ENCODE results near the gene SLC25A47.
"Not testable (repeated sequence)": the region's sequence is repeated elsewhere in the genome, so short reads cannot be mapped to it uniquely, and the experiment has no call there.

SLC25A47 gene

GRCh38 chr14:100290607-100291304 is 32.4 kb upstream of the SLC25A47 start:
- no peak for DNase-seq

DNA sequence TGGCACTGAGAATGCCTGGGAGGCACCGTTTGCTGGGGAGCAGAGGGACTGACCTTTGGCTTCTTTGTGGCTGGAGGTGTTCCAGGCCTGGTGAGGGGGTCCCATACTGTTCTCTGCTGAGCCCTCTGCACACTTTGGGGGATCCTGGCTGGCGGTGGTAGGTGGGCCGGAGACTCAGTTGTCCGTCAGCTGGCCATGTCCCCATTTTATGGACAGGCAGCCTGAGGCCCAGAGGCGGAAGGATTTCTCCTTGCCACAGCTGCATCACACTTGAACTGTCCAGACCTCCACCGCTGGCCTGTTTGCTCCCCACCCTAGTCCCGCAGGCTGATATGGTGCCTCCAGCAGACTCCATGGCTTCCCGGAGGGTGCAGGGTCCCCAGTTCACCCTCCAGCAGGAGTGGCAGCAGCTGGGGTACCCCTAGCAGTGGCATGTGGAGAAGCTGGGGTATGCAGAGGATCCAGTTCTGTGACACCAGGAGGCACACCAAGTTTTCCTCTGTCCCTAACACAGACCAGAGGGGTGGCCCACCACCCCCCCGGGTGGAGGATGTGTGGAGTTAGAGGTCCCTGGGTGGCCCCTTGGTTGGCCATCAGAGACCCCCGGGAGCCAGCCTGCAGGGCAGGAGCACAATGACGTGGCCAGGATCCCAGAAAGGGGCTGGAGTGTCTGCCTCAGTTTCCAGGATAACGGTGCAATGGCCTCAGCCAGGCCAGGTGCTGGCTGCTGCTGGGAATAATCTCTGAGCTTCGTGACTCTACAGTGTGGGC is 31.6 kb upstream of the SLC25A47 start:
- DNase-seq, result no peak

DNA sequence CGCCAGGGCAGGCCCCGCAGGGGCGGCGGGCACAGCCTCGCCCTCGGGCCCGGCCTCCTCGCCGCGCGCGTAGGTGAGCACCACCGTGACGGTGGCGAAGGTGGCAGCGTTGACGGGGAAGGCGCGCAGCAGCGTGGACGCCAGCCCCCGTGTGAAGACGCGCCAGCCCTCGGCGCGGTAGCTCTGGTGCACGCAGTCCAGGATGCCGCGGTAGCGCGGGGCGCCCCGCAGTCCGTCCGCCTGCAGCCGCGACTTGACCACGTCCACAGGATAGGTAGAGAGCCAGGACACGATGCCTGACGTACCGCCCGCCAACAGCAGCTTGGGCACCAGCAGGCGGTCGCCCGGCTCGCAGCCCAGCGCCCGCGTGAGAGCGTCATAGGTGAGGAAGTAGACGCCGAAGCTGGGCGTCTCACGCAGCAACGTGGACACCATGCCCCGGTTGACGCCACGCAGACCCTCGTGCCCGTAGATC is 30.8 kb upstream of the SLC25A47 start:
- DNase-seq, result no peak

DNA sequence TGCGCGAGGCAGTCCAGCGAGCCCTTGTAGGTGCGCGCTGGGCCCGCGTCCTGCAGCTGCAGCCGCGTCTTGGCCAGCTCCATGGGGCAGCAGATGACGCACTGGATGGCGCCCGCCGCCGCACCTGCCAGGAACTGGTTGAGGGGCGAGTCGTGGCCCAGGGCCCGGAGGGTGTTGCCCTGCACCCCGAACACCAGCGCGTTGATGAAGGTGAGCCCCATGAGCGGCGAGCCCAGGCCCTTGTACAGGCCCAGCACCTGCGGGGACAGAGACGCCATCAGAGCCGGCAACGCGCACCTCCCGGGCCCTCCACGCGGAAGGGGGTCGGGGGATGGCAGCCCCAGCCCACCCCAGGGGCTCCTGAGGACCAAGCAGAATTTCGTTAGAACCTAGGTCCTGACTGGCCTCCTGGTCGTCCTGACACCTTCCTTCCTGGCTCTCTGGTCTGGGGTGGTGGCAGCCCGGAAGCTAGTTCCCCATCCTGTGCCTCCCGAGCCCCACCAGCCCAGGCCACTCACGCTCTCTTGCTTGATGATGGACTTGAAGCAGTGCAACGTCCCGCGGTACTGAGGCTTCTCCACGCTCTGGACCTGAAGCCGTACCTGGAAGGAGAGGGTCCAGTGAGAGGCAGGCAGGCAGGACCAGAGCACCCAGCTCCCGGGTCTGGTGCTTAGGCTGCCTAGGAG is 30.2 kb upstream of the SLC25A47 start:
- DNase-seq, result no peak

DNA sequence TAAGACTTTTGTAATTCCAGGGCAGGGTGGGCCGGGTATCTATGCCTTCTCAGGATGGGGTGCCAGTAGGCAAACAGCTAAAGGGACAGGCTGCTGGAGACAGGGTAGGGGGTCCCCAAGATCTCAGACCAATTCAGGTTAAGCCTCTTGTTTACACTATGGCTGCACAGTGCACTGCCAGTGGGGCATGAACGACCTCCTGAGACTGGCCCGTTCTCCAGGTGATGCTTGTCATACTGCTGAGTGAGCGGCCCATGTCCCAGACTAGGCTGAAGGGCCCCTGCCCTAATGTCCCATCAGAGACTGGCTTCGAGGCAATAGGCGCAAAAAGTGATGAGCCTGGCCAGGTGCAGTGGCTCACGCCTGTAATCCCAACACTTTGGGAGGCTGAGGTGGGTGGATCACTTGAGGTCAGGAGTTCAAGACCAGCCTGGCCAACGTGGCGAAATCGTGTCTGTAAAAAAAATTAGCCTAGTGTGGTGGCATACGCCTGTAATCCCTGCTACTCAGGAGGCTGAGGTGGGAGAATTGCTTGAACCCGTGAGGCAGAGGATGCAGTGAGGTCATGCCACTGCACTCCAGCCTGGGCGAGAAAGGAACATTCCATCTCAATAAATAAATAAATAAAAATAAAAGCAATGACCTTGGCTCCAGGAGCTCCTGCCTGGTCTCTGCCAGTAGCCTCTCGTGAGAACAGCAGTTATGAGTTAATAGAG is 29.5 kb upstream of the SLC25A47 start:
- DNase-seq, result no peak

GRCh38 chr14:100294213-100294962 is 28.8 kb upstream of the SLC25A47 start:
- no peak for DNase-seq

DNA sequence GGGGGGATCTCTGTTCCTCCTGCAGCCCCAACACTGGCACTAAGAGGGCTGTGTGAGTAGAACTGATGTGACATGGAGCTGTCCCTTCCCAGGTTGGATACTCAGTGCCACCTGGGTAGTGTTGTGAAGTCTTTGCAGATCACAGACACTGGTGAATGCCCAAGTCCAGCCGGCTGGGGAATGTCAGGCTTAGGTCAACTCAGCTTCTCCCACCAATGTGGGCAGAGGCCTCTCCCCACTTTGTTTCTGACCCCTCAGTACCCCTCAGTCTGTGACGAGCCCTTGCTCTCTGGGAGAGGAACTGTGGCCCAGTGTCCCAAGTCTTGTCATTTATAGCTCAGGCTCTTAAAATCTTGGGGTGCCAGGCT is 28.2 kb upstream of the SLC25A47 start:
- no peak for DNase-seq

DNA sequence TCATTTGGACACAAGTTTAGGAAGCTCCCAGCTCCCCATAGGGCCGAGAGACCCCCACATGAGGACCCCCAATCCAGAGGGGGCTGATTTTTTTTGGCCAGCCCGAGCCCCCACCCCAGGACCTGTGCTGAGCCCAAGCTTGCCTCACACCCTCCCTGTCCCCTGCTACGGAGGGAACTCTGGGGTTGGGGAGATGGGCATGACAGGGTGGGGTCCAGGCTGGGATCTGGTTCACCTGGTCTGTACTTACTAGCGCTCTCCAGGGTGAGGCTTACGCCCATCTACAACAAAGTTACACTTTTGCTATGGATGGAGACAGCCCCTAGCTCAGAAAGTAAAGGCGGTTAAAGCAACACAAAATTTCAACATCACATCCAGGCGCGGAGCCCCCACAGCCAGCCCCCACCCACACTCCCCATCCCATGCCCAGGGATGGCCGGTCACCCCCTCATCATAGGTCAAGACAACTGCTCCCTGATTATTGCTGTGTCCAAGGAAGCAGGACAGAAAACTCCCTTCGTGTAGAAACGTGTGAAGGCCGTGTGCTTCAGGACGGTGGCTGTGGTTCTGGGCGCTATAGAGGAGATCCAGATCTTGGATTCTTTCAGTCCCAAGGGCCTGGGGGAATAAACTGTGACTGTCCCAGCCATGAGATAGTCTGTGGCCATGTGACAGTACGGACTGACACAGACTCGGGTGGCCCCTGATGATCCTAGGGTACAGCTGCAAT is 27.6 kb upstream of the SLC25A47 start:
- no peak for DNase-seq

GRCh38 chr14:100296106-100296651 is 27.0 kb upstream of the SLC25A47 start:
- DNase-seq, result no peak

GRCh38 chr14:100296729-100297128 is 26.4 kb upstream of the SLC25A47 start:
- not testable (repeated sequence) for DNase-seq

- no peak for DNase-seq
Observed at GRCh38 chr14:100297320-100298300, 25.5 kb upstream of the SLC25A47 start.

- no peak for DNase-seq
Observed at GRCh38 chr14:100298551-100299237, 24.4 kb upstream of the SLC25A47 start.

GRCh38 chr14:100299238-100299560 is 23.9 kb upstream of the SLC25A47 start:
- no peak for DNase-seq

DNA sequence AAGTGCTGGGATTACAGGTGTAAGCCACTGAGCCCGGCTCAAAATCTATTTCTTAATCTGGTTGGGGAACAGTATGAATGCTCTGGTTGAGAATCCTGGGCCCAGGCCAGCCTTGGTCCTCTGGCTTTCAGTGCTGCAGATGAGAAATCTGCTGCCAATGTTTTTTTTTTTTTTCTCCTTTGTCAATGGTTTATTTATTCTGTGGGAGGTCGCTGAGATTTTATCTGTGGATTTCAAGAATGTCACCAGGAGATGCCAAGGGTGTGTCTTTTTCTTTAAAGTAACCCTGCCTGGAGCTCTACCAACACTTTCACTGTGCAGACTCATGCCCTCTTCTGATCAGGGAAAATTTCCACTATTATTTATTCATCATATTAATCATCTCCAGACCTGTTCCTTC is 20.5 kb upstream of the SLC25A47 start:
- no peak for DNase-seq

DNA sequence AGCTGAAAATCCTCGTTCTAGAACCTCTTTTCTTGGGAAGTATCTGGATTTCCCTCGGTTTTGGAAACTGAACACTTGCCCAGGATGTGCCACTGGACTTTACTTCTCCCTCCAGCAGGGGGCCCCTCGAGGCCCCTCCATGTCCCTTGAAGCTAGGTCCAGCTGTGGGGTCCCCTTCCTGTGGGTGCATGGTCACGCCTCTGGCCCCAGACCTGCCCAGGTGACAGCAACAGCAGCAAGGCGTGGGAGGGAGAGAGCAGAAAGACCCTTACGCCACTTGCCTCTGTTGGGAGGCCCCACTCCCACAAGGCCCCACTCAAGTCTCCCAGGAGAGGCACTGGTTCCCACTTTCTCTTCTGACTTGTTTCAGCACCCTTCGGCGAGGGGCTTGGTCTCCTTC is 20.0 kb upstream of the SLC25A47 start:
- no peak for DNase-seq

DNA sequence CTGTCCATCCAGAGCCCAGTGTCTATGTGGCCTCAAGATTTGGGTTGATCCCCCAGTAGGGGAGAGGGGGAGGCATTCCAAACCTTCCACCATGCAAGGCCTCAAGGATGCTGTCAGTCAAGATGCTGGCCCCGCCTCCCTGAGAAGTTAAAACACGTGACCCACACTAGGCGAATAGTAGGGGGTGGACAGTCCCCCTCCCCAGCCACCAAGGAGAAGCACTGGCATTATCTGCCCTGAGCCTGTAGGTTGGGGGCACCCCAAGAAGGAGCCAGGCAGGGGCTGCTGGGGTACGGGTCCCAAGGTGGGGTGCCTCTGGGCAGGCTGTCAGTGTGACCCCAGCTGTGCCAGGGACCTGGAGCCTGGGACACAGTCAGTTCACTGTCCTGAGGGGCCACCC is 19.2 kb upstream of the SLC25A47 start:
- no peak for DNase-seq

GRCh38 chr14:100304825-100305323 is 18.3 kb upstream of the SLC25A47 start:
- no peak for DNase-seq

GRCh38 chr14:100305324-100306100 is 17.6 kb upstream of the SLC25A47 start:
- DNase-seq, result no peak
